NCI-H2029 treated with DMSO at 0.1 percent for 48 hours (cell line): ENCODE data around the gene ACMSD.

ENCODE experiments used
- DNase-seq: peaks from one replicate; lab custom pipeline; 2025; lab: John Stamatoyannopoulos, UW

ACMSD gene

GRCh38 chr2:134949981-134950708 lies 111.7 kb downstream of the ACMSD start:
- no peak for DNase-seq

- DNase-seq = no peak
Measured at GRCh38 chr2:134950886-134951285, 112.5 kb downstream of the ACMSD start.
